Measurements from ENCODE around the gene ADAMTSL3. TPM values are rescaled to one million over a fixed set of nuclear protein-coding genes. Genes with fewer than 3 reads are reported as not detected.

Gene ADAMTSL3
- total and polyA plus RNA-seq, 2 experiments from 2014 or later = 0.61 to 0.87 TPM

DNA sequence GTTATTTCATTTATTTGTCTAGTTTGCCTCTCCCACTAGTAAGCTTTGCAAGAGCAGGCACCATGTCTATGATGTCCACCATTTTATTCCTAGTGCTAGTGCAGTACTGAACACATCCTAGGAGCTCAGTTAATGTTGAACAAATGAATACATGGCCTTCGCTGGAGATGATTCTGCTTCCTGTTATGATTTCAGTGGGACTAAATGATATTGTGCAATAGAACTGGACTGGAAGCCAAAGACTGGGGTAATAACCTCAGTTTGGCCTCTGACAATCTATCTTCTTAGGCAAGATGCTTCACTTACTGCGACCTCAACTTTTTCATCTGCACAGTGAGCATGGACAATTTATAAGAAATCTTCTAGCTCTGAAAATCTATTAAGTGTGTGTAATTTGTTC lies 191.3 kb downstream of the ADAMTSL3 start:
- Mint-ChIP-seq H3K9me3 (no peaks in the 10 kb centered on the region), H3K27ac (no peak overlapping the region), H3K4me1 (peaks cover 3% of the 10 kb centered on the region; the same call in 1 of the 3 replicates), H3K27me3 (ENCODE audit: insufficient read depth, low read depth, poor library complexity) (peaks cover 2% of the 10 kb centered on the region), H3K4me3 (no peak overlapping the region), H3K36me3 (ENCODE audit: low read depth) (no peaks in the 10 kb centered on the region)
- TF ChIP-seq, protein P1, sequence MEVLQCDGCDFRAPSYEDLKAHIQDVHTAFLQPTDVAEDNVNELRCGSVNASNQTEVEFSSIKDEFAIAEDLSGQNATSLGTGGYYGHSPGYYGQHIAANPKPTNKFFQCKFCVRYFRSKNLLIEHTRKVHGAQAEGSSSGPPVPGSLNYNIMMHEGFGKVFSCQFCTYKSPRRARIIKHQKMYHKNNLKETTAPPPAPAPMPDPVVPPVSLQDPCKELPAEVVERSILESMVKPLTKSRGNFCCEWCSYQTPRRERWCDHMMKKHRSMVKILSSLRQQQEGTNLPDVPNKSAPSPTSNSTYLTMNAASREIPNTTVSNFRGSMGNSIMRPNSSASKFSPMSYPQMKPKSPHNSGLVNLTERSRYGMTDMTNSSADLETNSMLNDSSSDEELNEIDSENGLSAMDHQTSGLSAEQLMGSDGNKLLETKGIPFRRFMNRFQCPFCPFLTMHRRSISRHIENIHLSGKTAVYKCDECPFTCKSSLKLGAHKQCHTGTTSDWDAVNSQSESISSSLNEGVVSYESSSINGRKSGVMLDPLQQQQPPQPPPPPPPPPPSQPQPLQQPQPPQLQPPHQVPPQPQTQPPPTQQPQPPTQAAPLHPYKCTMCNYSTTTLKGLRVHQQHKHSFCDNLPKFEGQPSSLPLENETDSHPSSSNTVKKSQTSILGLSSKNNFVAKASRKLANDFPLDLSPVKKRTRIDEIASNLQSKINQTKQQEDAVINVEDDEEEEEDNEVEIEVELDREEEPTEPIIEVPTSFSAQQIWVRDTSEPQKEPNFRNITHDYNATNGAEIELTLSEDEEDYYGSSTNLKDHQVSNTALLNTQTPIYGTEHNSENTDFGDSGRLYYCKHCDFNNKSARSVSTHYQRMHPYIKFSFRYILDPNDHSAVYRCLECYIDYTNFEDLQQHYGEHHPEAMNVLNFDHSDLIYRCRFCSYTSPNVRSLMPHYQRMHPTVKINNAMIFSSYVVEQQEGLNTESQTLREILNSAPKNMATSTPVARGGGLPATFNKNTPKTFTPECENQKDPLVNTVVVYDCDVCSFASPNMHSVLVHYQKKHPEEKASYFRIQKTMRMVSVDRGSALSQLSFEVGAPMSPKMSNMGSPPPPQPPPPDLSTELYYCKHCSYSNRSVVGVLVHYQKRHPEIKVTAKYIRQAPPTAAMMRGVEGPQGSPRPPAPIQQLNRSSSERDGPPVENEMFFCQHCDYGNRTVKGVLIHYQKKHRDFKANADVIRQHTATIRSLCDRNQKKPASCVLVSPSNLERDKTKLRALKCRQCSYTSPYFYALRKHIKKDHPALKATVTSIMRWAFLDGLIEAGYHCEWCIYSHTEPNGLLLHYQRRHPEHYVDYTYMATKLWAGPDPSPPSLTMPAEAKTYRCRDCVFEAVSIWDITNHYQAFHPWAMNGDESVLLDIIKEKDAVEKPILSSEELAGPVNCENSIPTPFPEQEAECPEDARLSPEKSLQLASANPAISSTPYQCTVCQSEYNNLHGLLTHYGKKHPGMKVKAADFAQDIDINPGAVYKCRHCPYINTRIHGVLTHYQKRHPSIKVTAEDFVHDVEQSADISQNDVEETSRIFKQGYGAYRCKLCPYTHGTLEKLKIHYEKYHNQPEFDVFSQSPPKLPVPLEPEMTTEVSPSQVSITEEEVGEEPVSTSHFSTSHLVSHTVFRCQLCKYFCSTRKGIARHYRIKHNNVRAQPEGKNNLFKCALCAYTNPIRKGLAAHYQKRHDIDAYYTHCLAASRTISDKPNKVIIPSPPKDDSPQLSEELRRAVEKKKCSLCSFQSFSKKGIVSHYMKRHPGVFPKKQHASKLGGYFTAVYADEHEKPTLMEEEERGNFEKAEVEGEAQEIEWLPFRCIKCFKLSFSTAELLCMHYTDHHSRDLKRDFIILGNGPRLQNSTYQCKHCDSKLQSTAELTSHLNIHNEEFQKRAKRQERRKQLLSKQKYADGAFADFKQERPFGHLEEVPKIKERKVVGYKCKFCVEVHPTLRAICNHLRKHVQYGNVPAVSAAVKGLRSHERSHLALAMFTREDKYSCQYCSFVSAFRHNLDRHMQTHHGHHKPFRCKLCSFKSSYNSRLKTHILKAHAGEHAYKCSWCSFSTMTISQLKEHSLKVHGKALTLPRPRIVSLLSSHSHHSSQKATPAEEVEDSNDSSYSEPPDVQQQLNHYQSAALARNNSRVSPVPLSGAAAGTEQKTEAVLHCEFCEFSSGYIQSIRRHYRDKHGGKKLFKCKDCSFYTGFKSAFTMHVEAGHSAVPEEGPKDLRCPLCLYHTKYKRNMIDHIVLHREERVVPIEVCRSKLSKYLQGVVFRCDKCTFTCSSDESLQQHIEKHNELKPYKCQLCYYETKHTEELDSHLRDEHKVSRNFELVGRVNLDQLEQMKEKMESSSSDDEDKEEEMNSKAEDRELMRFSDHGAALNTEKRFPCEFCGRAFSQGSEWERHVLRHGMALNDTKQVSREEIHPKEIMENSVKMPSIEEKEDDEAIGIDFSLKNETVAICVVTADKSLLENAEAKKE (CRISPR knock-in tag; IDR thresholded peaks at IDR 0.05) = no peak
- TF ChIP-seq POLR2AphosphoS5 (IDR thresholded peaks at IDR 0.05; ENCODE audit: low read depth) (no peak), CREB1 (CRISPR knock-in tag; IDR thresholded peaks at IDR 0.05; ENCODE audit: low read depth) (no peak), EZH2 (IDR thresholded peaks at IDR 0.05; ENCODE audit: low read depth, unreplicated experiment) (no peak), EZH2phosphoT487 (IDR thresholded peaks at IDR 0.05; ENCODE audit: unreplicated experiment) (no peak), JUNB (IDR thresholded peaks at IDR 0.05; ENCODE audit: unreplicated experiment) (no peak), ZNF331 (CRISPR knock-in tag; IDR thresholded peaks at IDR 0.05; ENCODE audit: low read depth) (no peak)
- TF ChIP-seq, protein P2, sequence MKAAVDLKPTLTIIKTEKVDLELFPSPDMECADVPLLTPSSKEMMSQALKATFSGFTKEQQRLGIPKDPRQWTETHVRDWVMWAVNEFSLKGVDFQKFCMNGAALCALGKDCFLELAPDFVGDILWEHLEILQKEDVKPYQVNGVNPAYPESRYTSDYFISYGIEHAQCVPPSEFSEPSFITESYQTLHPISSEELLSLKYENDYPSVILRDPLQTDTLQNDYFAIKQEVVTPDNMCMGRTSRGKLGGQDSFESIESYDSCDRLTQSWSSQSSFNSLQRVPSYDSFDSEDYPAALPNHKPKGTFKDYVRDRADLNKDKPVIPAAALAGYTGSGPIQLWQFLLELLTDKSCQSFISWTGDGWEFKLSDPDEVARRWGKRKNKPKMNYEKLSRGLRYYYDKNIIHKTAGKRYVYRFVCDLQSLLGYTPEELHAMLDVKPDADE (IDR thresholded peaks at IDR 0.05) = no peak
- TF ChIP-seq, protein P3, sequence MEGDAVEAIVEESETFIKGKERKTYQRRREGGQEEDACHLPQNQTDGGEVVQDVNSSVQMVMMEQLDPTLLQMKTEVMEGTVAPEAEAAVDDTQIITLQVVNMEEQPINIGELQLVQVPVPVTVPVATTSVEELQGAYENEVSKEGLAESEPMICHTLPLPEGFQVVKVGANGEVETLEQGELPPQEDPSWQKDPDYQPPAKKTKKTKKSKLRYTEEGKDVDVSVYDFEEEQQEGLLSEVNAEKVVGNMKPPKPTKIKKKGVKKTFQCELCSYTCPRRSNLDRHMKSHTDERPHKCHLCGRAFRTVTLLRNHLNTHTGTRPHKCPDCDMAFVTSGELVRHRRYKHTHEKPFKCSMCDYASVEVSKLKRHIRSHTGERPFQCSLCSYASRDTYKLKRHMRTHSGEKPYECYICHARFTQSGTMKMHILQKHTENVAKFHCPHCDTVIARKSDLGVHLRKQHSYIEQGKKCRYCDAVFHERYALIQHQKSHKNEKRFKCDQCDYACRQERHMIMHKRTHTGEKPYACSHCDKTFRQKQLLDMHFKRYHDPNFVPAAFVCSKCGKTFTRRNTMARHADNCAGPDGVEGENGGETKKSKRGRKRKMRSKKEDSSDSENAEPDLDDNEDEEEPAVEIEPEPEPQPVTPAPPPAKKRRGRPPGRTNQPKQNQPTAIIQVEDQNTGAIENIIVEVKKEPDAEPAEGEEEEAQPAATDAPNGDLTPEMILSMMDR (conservative IDR thresholded peaks at IDR 0.05; ENCODE audit: low read depth in 2 of 2) = no peak
- DNase-seq (ENCODE audit: low spot score) (no peak), ATAC-seq (no peak)
- H3K4me2 ChIP-seq = no peak overlapping the region
- H3K27me3 ChIP-seq (ENCODE audit: insufficient read depth) = no peaks in the 10 kb centered on the region
- H2AFZ ChIP-seq = no peak overlapping the region
- H3K9me2 ChIP-seq (ENCODE audit: insufficient read depth) = no peaks in the 10 kb centered on the region
- H4K20me1 ChIP-seq (replicated peaks; ENCODE audit: insufficient read depth) = no peaks in the 10 kb centered on the region
- H3K4me3 ChIP-seq = no peak overlapping the region
- H3K27ac ChIP-seq (ENCODE audit: low read depth) = no peak overlapping the region
- no peaks in the 10 kb centered on the region for H3F3A ChIP-seq (replicated peaks; ENCODE audit: low read depth)
- no peaks in the 10 kb centered on the region for H3K4me1 ChIP-seq (ENCODE audit: insufficient read depth)
- no peaks in the 10 kb centered on the region for H3K36me3 ChIP-seq (ENCODE audit: insufficient read depth)
- no peaks in the 10 kb centered on the region for H3K79me2 ChIP-seq (replicated peaks; ENCODE audit: insufficient read depth)
